HepG2 (cell line): ENCODE results near the gene MAGI1. TPM values are rescaled to one million over a fixed set of nuclear protein-coding genes. Genes with fewer than 3 reads are reported as not detected.
A peak's percentile ranks its signal among the peaks of the same experiment; 100 is the strongest.

ENCODE experiments used
- ARNTL ChIP-seq: sonication (generic); formaldehyde crosslinking; IDR thresholded peaks from 2 replicates; pipeline ENCODE4 v1.4.0; 2020; ENCODE audit warnings: mild to moderate bottlenecking, missing genetic modification reagents
- ATF3 ChIP-seq: sonication (generic); formaldehyde crosslinking; IDR thresholded peaks from 2 replicates; pipeline ENCODE4 v1.4.0; 2020; ENCODE audit warnings: missing genetic modification reagents
- CBFB ChIP-seq: sonication (generic); formaldehyde crosslinking; IDR thresholded peaks from 2 replicates; pipeline ENCODE4 v1.4.0; 2020; ENCODE audit warnings: missing genetic modification reagents
- CBX5 ChIP-seq: sonication (generic); formaldehyde crosslinking; IDR thresholded peaks from 2 replicates; pipeline ENCODE4 v1.4.0; 2020; ENCODE audit warnings: missing genetic modification reagents, borderline replicate concordance
- CCAR2 ChIP-seq: fragments of 200-400 bp; formaldehyde crosslinking; optimal IDR thresholded peaks from 2 replicates; pipeline ENCODE3; 2018; ENCODE audit warnings: low read depth, mild to moderate bottlenecking, low read length, moderate library complexity
- CREB1 ChIP-seq, 2 experiments: fragments of 450-650 bp in 1 of 2; IDR thresholded peaks; 2 replicates each; pipeline ENCODE4 v1.6.1; 2016 to 2017; ENCODE audit warnings: control low read depth in 1 of 2, mild to moderate bottlenecking in 1 of 2, missing compliant biosample characterization in 1 of 2, missing genetic modification characterization in 1 of 2
- DNMT1 ChIP-seq: sonication (generic); formaldehyde crosslinking; IDR thresholded peaks from 2 replicates; pipeline ENCODE4 v1.5.1; 2020; ENCODE audit warnings: mild to moderate bottlenecking, missing genetic modification reagents
- JUND ChIP-seq: sonication (generic); formaldehyde crosslinking; IDR thresholded peaks from 2 replicates; pipeline ENCODE4 v1.8.0; 2022; ENCODE audit warnings: mild to moderate bottlenecking, missing genetic modification reagents
- KLF6 ChIP-seq: IDR thresholded peaks from 2 replicates; pipeline ENCODE4 v1.8.0; 2016; ENCODE audit warnings: missing biosample characterization, missing genetic modification reagents
- SRSF4 ChIP-seq: fragments of 200-400 bp; formaldehyde crosslinking; IDR thresholded peaks from one replicate; pipeline ENCODE4 v1.6.1; 2018; ENCODE audit warnings: mild to moderate bottlenecking, low read depth, low read length, moderate library complexity; ENCODE audit not compliant: poor library complexity, severe bottlenecking
- USF2 ChIP-seq, 2 experiments: sonication (generic) in 1 of 2; formaldehyde crosslinking in 1 of 2; IDR thresholded peaks; 2 replicates each; pipeline versions ENCODE4 v1.5.1 to v1.6.1; 2011 to 2020; ENCODE audit warnings: borderline replicate concordance in 1 of 2, low read depth in 1 of 2, low read length in 1 of 2, mild to moderate bottlenecking in 1 of 2, missing genetic modification reagents in 1 of 2, moderate library complexity in 1 of 2
- XRCC5 ChIP-seq: fragments of 200-400 bp; formaldehyde crosslinking; optimal IDR thresholded peaks from 2 replicates; pipeline ENCODE3; 2017; ENCODE audit warnings: mild to moderate bottlenecking, low read length
- ZBTB33 ChIP-seq: sonication (generic); formaldehyde crosslinking; IDR thresholded peaks from 2 replicates; pipeline ENCODE4 v1.4.0; 2020; ENCODE audit warnings: missing genetic modification reagents
- ZFY ChIP-seq: sonication (generic); formaldehyde crosslinking; IDR thresholded peaks from 2 replicates; pipeline ENCODE4 v1.4.0; 2020; ENCODE audit warnings: missing genetic modification reagents
- ZMAT3 ChIP-seq: sonication (generic); formaldehyde crosslinking; conservative IDR thresholded peaks from 2 replicates; pipeline ENCODE4 v1.7.0; 2021; ENCODE audit warnings: missing genetic modification reagents
- ZMYM4 ChIP-seq: sonication (generic); formaldehyde crosslinking; IDR thresholded peaks from 2 replicates; pipeline ENCODE4 v1.8.1; 2023; ENCODE audit warnings: mild to moderate bottlenecking, missing genetic modification reagents
- ZNF296 ChIP-seq: sonication (generic); formaldehyde crosslinking; conservative IDR thresholded peaks from 2 replicates; pipeline ENCODE4 v1.5.0; 2020; ENCODE audit warnings: mild to moderate bottlenecking, missing genetic modification reagents
- ZNF317 ChIP-seq: sonication (generic); formaldehyde crosslinking; IDR thresholded peaks from 2 replicates; pipeline ENCODE4 v1.5.0; 2020; ENCODE audit warnings: mild to moderate bottlenecking, missing genetic modification reagents
- ZNF354B ChIP-seq: sonication (generic); formaldehyde crosslinking; IDR thresholded peaks from 2 replicates; pipeline ENCODE4 v1.8.0; 2022; ENCODE audit warnings: mild to moderate bottlenecking, missing genetic modification reagents
- ZNF44 ChIP-seq: sonication (generic); formaldehyde crosslinking; IDR thresholded peaks from 2 replicates; pipeline ENCODE4 v1.5.1; 2020; ENCODE audit warnings: mild to moderate bottlenecking, missing genetic modification reagents
- ZNF670 ChIP-seq: sonication (generic); formaldehyde crosslinking; IDR thresholded peaks from 2 replicates; pipeline ENCODE4 v1.8.0; 2022; ENCODE audit warnings: mild to moderate bottlenecking, missing genetic modification reagents, borderline replicate concordance
- ZNF777 ChIP-seq: sonication (generic); formaldehyde crosslinking; IDR thresholded peaks from 2 replicates; pipeline ENCODE4 v1.4.0; 2020; ENCODE audit warnings: missing genetic modification reagents
- ZNF883 ChIP-seq: sonication (generic); formaldehyde crosslinking; IDR thresholded peaks from 2 replicates; pipeline ENCODE4 v1.5.1; 2020; ENCODE audit warnings: mild to moderate bottlenecking, missing genetic modification reagents; ENCODE audit errors: not compliant biosample characterization
- polyA plus RNA-seq, 8 experiments: library from polyadenylated mRNA; depleted of rRNA in 3 of 8; stranded (reverse) in 7 of 8; unstranded in 1 of 8; fragments of >200 nt; fragmentation: Illumina TruSeq in 4 of 8; extraction: Trizol in 4 of 8; gene quantifications; 2 replicates each; pipeline versions ENCODE4 v1.2.1 to v1.2.3, GENCODE V29; 2011 to 2016; ENCODE audit warnings: low read depth in 4 of 8, missing spikeins in 1 of 8, mixed read lengths in 1 of 8; ENCODE audit not compliant: insufficient read depth in 1 of 8
- total RNA-seq, 5 experiments: library from RNA; depleted of rRNA; stranded (reverse); fragments of >200 nt; fragmentation: Illumina TruSeq; extraction: Trizol; gene quantifications; 2 replicates each; pipeline ENCODE4 v1.2.3, GENCODE V29; 2016; ENCODE audit warnings: low read depth in 1 of 5
- TF ChIP-seq, protein P1 (sequence below): sonication (generic); formaldehyde crosslinking; IDR thresholded peaks from 2 replicates; pipeline ENCODE4 v1.4.0; 2020; ENCODE audit warnings: missing genetic modification reagents
- TF ChIP-seq, protein P2 (sequence below), 2 experiments: fragments of 450-650 bp in 1 of 2; sonication (generic) in 1 of 2; formaldehyde crosslinking; IDR thresholded peaks; 2 replicates each; pipeline versions ENCODE4 v1.5.0 to v1.8.0; 2020 to 2022; ENCODE audit warnings: mild to moderate bottlenecking in 1 of 2, missing genetic modification reagents in 1 of 2

The MAGI1 gene
- total and polyA plus RNA-seq, 2 of the 13 experiments (the other 11 are each of a cell fraction or from before 2014, with no cell fraction given), result 22.2 to 26.0 TPM

- TF ChIP-seq ZFY (CRISPR knock-in tag) (no peak), ZBTB33 (CRISPR knock-in tag) (peak; percentile 36; the same call in 1 of the 2 replicates), CCAR2 (no peak), ZNF883 (no peak), ZNF317 (CRISPR knock-in tag) (no peak), DNMT1 (CRISPR knock-in tag) (no peak), ZNF354B (CRISPR knock-in tag) (no peak), ATF3 (CRISPR knock-in tag) (no peak), CBFB (CRISPR knock-in tag) (no peak), ZMYM4 (CRISPR knock-in tag) (no peak), ZMAT3 (CRISPR knock-in tag) (no peak), KLF6 (CRISPR knock-in tag) (0 out of 2 replicates have a peak, but pooled peaks have one; percentile 49), JUND (CRISPR knock-in tag) (no peak), ARNTL (CRISPR knock-in tag) (no peak), CBX5 (CRISPR knock-in tag) (no peak; the same call in 1 of the 2 replicates), ZNF777 (CRISPR knock-in tag) (no peak), XRCC5 (no peak), ZNF44 (CRISPR knock-in tag) (no peak), ZNF296 (no peak), CREB1 (IDR thresholded peaks at IDR 0.05) (no peak), CREB1 (CRISPR knock-in tag; IDR thresholded peaks at IDR 0.05) (peak; percentile 51; the same call in 1 of the 2 replicates), ZNF670 (CRISPR knock-in tag) (no peak), USF2 (IDR thresholded peaks at IDR 0.05; ENCODE audit: low read depth, low read length) (no peak), USF2 (CRISPR knock-in tag; IDR thresholded peaks at IDR 0.05; ENCODE audit: borderline replicate concordance) (no peak), SRSF4 (no peak)
- TF ChIP-seq, protein P1, sequence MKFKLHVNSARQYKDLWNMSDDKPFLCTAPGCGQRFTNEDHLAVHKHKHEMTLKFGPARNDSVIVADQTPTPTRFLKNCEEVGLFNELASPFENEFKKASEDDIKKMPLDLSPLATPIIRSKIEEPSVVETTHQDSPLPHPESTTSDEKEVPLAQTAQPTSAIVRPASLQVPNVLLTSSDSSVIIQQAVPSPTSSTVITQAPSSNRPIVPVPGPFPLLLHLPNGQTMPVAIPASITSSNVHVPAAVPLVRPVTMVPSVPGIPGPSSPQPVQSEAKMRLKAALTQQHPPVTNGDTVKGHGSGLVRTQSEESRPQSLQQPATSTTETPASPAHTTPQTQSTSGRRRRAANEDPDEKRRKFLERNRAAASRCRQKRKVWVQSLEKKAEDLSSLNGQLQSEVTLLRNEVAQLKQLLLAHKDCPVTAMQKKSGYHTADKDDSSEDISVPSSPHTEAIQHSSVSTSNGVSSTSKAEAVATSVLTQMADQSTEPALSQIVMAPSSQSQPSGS (CRISPR knock-in tag), result no peak; the same call in 1 of the 2 replicates
- TF ChIP-seq, protein P2, sequence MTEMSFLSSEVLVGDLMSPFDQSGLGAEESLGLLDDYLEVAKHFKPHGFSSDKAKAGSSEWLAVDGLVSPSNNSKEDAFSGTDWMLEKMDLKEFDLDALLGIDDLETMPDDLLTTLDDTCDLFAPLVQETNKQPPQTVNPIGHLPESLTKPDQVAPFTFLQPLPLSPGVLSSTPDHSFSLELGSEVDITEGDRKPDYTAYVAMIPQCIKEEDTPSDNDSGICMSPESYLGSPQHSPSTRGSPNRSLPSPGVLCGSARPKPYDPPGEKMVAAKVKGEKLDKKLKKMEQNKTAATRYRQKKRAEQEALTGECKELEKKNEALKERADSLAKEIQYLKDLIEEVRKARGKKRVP (CRISPR knock-in tag; IDR thresholded peaks at IDR 0.05), result peak in 1 of 2 experiments; percentile 77; a peak in 2 of 4 replicates
These were observed 632.2 kb downstream of the MAGI1 start (continued) for GRCh38 chr3:65406470-65406869.
